GM21737 (cell line): Measurements from ENCODE around the gene METTL8.
"Not testable (repeated sequence)": the region's sequence is repeated elsewhere in the genome, so short reads cannot be mapped to it uniquely, and the experiment has no call there.

ENCODE experiments used
- ATAC-seq: cut with Tn5 transposase; IDR thresholded peaks from one replicate; pipeline ENCODE4 v1.9.1; 2021; ENCODE audit warnings: mild to moderate bottlenecking, moderate library complexity; ENCODE audit not compliant: unreplicated experiment

METTL8 gene

DNA sequence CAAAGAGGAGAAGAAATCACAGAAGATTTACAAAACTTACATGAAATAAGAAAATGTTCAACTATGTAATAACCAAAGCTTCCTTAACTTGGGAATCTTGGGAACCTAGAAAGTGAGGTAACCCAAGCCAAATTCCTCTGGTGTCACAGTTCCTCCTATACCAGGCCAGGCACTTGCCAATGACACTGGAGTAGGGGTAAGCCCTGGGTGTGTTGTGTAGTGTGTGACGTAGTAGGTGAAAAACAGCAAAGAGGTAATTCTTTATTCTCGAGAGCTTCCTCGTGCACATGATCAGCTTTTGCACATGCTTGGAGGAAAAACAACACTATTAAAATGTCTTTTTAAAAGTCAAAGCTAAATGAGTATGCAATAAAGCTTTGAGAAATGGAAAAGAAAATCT lies 118.0 kb downstream of the METTL8 start:
- ATAC-seq = no peak

DNA sequence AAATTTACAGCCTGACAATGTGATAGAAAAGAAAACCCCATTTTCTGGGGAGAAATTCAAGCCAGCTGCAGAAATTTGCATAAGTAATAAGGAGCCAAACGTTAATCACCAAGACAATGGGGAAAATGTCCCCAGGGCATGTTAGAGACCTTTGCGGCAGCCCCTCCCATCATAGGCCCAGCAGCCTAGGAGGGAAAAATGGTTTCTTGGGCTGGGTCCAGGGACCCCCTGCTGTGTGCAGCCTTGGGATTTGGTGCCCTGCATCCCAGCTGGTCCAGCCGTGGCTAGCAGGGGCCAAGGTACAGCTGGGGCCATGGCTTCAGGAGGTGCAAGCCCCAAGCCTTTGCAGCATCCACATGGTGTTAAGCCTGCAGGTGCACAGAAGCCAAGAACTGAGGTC lies 121.6 kb downstream of the METTL8 start:
- ATAC-seq = not testable (repeated sequence)

DNA sequence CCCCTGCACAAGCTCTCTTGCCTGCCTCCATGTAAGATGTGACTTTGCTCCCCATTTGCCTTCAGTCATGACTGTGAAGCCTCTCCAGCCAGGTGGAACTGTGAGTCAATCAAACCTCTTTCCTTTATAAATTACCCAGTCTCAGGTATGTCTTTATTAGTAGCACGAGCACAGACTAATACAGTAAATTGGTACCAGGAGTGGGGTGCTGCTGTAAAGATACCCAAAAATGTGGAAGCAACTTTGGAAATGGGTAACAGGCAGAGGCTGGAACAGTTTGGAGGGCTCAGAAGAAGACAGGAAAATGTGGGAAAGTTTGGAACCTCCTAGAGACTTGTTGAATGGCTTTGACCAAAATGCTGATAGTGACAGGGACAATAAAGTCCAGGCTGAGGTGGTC lies 122.2 kb downstream of the METTL8 start:
- not testable (repeated sequence) for ATAC-seq

DNA sequence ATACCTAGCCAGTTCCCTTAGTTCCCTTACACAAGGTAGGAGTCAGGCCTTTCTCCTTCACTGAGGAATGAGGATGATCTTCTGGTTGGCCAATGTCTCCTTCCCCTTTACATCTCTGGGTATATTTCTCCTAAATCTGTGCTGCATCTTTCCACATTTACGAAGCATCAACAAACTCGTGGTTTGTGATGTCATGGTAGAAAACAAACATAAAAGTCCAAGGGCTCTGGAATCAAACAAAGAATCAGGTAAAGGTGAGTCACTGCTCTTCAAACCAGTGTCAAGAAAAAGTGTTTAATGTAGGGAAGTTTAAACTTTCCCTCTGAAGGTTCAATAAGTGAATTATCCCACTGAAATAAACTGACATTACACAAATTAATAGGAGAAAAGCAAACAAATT lies 122.9 kb downstream of the METTL8 start:
- no peak for ATAC-seq

- no peak for ATAC-seq
These were observed 124.1 kb downstream of the METTL8 start for GRCh38 chr2:171309455-171310286.

DNA sequence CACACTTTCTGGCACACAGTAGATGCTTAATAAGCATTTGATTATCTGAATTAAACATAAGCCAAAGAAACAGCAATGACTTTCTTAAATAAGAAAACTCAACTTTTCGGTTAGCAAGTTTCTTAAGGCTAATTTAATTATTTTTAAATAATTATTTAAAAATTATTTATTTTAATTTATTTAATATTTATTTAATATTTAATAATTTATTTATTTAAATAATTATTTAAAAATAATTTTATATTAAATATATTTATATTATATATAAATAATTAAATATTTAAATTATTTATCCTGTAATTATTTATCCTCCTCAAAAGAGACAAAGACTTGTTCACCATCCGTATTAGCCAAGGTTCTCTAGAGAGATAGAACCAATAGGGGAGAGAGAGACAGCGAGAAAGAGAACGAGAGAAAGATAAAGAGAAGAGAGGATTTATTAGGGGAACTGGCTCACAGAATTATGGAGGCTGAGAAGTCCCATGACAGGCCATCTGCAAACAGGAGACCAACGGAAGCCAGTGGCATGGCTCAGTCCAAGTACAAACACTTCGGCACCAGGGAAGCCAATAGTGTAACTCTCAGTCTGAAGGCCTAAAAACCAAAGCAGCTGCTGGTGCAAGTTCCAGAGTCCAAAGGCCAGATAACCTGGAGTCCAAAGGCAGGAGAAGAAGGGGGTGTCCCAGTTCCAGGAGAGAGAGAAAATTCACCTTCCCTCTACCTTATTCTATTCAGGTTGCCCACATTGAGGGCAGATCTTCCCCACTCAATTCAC lies 125.3 kb downstream of the METTL8 start:
- no peak for ATAC-seq

DNA sequence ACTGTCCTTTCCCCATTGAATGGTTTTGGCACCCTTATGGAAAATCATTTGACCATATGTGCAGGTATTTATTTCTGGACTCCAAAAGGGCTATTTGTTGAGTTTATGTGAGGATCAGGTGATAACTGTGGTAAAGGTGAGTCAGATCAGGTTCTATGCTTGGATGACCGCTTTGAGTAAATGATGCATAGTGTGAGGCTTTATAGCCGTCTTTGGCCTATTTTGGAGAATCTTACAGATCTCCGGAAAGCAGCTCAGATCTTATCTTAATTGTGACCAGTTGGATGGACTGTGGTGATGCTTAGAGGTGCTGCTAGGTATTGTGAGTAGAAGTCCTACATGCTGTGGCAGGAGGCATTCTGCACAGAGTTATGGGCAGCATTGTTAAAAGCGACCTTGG lies 126.2 kb downstream of the METTL8 start:
- peak; percentile 70 for ATAC-seq

DNA sequence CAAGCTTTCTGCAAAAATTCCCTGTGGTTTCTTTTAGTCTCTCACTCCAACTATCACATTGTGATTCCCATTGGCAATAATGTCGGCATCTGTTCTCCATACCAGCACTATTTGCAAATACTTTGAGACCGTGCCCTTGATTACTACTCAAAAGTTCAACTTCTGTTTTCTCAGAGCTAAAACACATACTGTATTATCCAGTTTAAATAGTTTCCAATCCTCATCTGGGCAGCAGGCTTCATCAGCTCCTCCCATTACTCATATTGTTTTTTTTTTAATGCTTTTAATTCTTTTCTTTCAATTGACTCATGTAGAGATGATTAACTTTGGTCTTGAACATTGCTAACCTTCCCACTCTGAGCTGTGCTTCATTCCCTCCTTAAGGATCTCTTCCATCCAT lies 135.8 kb downstream of the METTL8 start:
- ATAC-seq = no peak

GRCh38 chr2:171294608-171295007 lies 139.2 kb downstream of the METTL8 start:
- ATAC-seq = no peak

DNA sequence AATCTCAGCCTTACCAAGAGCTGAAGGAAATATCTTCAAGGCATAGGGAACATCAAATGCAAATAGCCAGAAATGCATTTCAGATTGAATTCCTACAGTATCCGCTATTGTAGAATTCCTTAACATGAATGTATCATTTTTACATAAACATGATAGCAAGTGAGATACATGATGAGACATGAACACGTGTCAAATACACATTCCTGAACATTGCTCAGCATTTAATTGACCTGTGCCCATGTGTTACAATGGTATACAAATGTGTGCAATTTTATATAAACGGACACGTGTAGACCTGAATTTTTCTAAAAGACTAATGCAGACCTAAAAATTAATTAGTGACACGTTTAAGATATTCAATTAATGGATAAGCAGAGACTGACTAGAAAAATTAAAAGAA lies 140.1 kb downstream of the METTL8 start:
- ATAC-seq = no peak

GRCh38 chr2:171289991-171290390 lies 143.8 kb downstream of the METTL8 start:
- no peak for ATAC-seq

DNA sequence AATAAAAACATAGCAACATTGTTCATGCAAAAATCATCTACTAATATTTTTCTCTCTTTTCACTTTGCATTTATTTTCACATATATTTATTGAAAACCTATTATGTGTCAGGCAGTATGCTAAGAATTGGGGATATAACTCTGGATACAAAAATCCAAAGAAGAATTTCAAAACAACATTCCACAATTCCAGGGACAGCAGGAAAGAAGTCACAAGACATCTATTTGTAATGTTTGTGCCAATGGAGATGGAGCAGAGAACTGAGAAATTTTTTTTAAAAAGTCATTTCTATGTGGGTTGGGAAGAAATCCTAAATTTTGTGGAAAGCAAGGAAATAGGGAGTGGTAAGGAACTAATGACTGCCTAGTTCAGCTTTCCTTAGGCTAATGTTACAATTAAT lies 144.5 kb downstream of the METTL8 start:
- no peak for ATAC-seq

- no peak for ATAC-seq
These were observed 146.2 kb downstream of the METTL8 start for GRCh38 chr2:171287611-171288010.

- ATAC-seq = no peak
These were observed 146.7 kb downstream of the METTL8 start for GRCh38 chr2:171287036-171287571.

DNA sequence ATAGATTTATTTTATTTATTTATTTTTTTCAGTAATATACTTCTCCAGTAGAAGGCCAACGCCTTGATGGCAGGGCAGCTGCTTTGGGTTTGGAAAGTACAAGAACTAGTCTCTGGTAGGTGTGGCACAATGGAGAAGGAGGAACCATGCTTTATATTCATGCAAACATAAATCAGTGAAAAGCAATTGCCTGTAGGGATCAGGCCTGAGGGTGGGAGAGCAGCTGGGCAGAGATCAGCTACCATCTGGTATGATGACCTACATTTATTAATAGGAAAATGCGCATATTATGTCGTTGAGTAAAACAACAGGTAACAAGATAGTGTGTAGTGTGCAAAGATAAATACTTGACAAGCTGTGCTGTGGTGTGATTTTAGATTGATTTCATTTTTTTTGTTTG lies 152.7 kb downstream of the METTL8 start:
- no peak for ATAC-seq

DNA sequence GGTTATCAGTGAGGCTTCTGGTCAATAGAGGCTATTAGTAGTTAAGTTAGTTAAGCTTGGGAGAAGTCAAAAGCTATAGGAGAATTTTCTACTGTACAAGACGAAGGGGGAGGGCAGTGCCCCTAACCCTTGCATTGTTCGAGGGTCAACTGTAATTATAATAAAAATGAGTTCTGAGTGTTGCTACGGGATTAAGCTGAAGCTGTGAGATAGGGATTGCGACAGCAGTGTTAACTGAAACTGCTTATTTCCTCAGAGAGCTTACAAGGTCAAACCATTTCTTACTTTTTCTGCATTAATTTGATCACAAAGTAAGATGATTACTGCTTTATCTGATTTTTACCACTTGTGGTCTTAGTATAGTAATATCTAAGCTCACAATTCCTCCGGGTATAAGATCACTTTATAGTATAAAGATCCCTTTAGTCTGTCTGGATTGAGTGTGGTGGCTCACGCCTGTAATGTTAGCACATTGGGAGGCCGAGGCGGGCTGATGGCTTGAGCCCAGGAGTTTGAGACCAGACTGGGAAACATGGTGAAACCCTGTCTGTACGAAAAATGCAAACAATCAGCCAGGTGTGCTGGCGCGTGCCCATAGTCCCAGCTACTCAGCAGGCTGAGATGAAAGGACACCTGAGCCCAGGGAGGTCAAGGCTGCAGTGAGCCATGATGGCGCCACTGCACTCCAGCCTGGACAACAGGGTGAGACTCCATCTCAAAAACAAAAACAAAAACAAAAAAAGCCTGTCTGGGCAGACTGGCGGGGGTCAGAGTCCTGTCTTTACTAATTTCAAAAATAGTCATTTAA lies 153.6 kb downstream of the METTL8 start:
- ATAC-seq = no peak

DNA sequence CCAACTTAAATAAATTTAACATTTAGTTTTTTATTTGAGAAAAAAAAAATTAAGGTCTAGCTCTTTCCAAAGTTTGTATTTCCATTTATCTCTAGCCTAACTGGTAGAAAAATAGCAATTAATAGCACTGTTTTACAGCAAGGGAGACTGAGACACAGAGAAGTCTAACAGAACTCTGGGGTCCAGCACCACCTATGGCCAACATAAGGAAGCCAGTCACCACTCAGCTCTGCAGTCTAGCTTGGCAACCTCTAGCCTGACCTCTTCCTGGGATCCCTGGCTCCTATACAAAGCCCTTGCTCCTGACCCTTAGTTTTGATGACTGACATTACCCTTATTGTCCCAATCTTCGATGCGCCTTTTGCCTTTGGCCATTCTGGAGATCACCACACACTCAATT lies 159.0 kb downstream of the METTL8 start:
- ATAC-seq = no peak

GRCh38 chr2:171271971-171272436 lies 161.8 kb downstream of the METTL8 start:
- no peak for ATAC-seq

DNA sequence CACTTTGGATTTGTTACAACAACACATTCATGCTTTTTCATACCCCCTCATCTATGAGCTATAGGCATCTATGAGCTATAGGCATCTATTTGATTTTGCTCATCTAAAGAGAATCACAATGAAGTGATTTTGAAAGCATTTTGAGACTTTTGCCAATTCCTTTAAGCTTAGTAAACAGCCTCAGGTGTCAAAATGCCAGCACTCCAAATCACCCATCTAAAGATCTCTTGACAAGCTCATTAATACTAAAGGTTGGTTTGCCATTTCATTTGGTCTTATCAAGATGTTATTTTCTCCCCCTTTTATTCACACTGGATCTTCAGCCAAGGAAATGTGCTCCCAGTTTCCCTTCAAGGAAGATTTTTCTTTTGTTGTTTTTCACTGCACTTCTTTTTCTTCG lies 162.4 kb downstream of the METTL8 start:
- ATAC-seq = no peak

- no peak for ATAC-seq
These were observed 165.7 kb downstream of the METTL8 start for GRCh38 chr2:171267855-171268629.
